SU-DHL-6 (cell line): ENCODE results near the gene NKX6-2.

Experiments used
- H2AFZ ChIP-seq: fragments of 200-600 bp; sonication (generic); 2 replicates; pipeline ENCODE4 v1.6.1; 2014; ENCODE audit warnings: low read depth, mild to moderate bottlenecking, moderate library complexity, mixed read lengths, antibody characterized with exemption, low read length; ENCODE audit not compliant: severe bottlenecking
- H3F3A ChIP-seq: fragments of 200-600 bp; shearing (Covaris generic); 2 replicates; pipeline ENCODE4 v1.6.0; 2016; ENCODE audit warnings: antibody characterized with exemption, mild to moderate bottlenecking; ENCODE audit not compliant: insufficient read depth
- H3K27ac ChIP-seq: fragments of 200-600 bp; sonication (generic); 2 replicates; pipeline ENCODE4 v1.5.1; 2016; ENCODE audit warnings: low read depth, mild to moderate bottlenecking, low read length, moderate library complexity, mixed read lengths
- H3K27me3 ChIP-seq: fragments of 200-600 bp; sonication (generic), shearing (Covaris generic); 2 replicates; pipeline ENCODE4 v1.6.0; 2014; ENCODE audit warnings: mild to moderate bottlenecking, low read length
- H3K36me3 ChIP-seq: fragments of 200-600 bp; sonication (generic); 2 replicates; pipeline ENCODE4 v1.6.1; 2014; ENCODE audit warnings: mild to moderate bottlenecking, low read length, mixed read lengths
- H3K4me2 ChIP-seq: fragments of 300-600, 200-600 bp; shearing (Covaris generic), sonication (generic); 2 replicates; pipeline ENCODE4 v1.6.0; 2014; ENCODE audit warnings: low read length, low read depth, mild to moderate bottlenecking; ENCODE audit not compliant: poor library complexity, severe bottlenecking
- H3K4me3 ChIP-seq: fragments of 200-600 bp; sonication (generic); 2 replicates; pipeline ENCODE4 v1.5.1; 2014; ENCODE audit warnings: antibody characterized with exemption, low read length, mild to moderate bottlenecking, mixed read lengths; ENCODE audit not compliant: insufficient read depth, poor library complexity, severe bottlenecking
- H3K79me2 ChIP-seq: fragments of 200-600 bp; sonication (generic); 2 replicates; pipeline ENCODE4 v1.6.1; 2014; ENCODE audit warnings: mild to moderate bottlenecking, low read length, moderate library complexity; ENCODE audit not compliant: insufficient read depth
- H3K9ac ChIP-seq: fragments of 200-600 bp; sonication (generic); 2 replicates; pipeline ENCODE4 v1.7.0; 2014; ENCODE audit warnings: mild to moderate bottlenecking, low read length
- H3K9me2 ChIP-seq: fragments of 200-600 bp; sonication (generic); replicated peaks from 2 replicates; pipeline ENCODE4 v1.6.1; 2014; ENCODE audit warnings: low read length; ENCODE audit not compliant: insufficient read depth
- H3K9me3 ChIP-seq: fragments of 200-600 bp; sonication (generic); 2 replicates; pipeline ENCODE4 v1.6.1; 2014; ENCODE audit warnings: low read length, mixed read lengths; ENCODE audit not compliant: insufficient read depth
- H4K20me1 ChIP-seq: fragments of 200-600 bp; sonication (generic); 2 replicates; pipeline ENCODE4 v1.6.1; 2014; ENCODE audit warnings: low read depth, mild to moderate bottlenecking, antibody characterized with exemption, low read length, moderate library complexity, mixed read lengths
- EZH2phosphoT487 ChIP-seq: fragments of 200-600 bp; sonication (generic), shearing (Covaris generic); conservative IDR thresholded peaks from 2 replicates; pipeline ENCODE4 v1.6.1; 2018; ENCODE audit warnings: mild to moderate bottlenecking, antibody characterized with exemption, low read length, moderate library complexity, mixed read lengths
- TF ChIP-seq, protein P1 (sequence below): fragments of 200-600 bp; sonication (generic); IDR thresholded peaks from one replicate; pipeline ENCODE4 v1.5.1; 2017; ENCODE audit warnings: antibody characterized with exemption, mild to moderate bottlenecking, low read length, moderate library complexity; ENCODE audit not compliant: insufficient read depth, poor library complexity, severe bottlenecking

NKX6-2 gene

GRCh38 chr10:132746801-132747625 lies 38.9 kb downstream of the NKX6-2 start:
- no peak overlapping the region for H2AFZ ChIP-seq
- H3K79me2 ChIP-seq, result no peaks in the 10 kb centered on the region
- H3K9ac ChIP-seq, result no peak overlapping the region
- no peak overlapping the region for H3K4me3 ChIP-seq
- no peak overlapping the region for H3K27ac ChIP-seq
- no peaks in the 10 kb centered on the region for H3K9me2 ChIP-seq
- TF ChIP-seq EZH2phosphoT487, result no peak
- TF ChIP-seq, protein P1, sequence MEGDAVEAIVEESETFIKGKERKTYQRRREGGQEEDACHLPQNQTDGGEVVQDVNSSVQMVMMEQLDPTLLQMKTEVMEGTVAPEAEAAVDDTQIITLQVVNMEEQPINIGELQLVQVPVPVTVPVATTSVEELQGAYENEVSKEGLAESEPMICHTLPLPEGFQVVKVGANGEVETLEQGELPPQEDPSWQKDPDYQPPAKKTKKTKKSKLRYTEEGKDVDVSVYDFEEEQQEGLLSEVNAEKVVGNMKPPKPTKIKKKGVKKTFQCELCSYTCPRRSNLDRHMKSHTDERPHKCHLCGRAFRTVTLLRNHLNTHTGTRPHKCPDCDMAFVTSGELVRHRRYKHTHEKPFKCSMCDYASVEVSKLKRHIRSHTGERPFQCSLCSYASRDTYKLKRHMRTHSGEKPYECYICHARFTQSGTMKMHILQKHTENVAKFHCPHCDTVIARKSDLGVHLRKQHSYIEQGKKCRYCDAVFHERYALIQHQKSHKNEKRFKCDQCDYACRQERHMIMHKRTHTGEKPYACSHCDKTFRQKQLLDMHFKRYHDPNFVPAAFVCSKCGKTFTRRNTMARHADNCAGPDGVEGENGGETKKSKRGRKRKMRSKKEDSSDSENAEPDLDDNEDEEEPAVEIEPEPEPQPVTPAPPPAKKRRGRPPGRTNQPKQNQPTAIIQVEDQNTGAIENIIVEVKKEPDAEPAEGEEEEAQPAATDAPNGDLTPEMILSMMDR, result no peak
- H3K9me3 ChIP-seq, result no peaks in the 10 kb centered on the region
- no peak overlapping the region for H3K4me2 ChIP-seq
- no peaks in the 10 kb centered on the region for H3K36me3 ChIP-seq
- no peaks in the 10 kb centered on the region for H4K20me1 ChIP-seq
- no peaks in the 10 kb centered on the region for H3K27me3 ChIP-seq
- no peaks in the 10 kb centered on the region for H3F3A ChIP-seq

DNA sequence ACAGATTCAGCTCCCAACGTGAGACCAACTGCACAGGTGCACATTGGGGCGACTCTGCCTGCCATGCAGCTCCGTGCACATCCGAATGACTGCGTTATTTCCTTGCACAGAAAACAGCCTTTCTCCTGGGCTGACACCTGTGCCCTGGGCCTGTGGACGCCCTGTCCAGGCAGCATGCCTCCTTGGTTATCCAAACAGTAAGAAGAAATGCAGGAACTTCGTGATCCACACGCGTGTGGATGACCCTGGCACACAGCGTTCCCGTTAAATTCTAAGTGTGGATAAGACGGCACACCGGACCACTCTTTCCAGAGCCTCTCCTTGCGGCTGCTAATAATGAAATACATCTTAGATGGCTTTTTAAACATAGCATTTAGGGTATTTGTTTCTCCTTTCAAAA lies 39.6 kb downstream of the NKX6-2 start:
- Histone ChIP-seq H3K27me3 (no peaks in the 10 kb centered on the region), H3K79me2 (no peaks in the 10 kb centered on the region), H3F3A (no peaks in the 10 kb centered on the region), H3K4me2 (no peak overlapping the region), H3K27ac (no peak overlapping the region), H3K9me3 (no peaks in the 10 kb centered on the region), H3K4me3 (no peak overlapping the region), H3K36me3 (no peaks in the 10 kb centered on the region), H4K20me1 (no peaks in the 10 kb centered on the region), H3K9ac (no peak overlapping the region), H3K9me2 (no peaks in the 10 kb centered on the region), H2AFZ (no peak overlapping the region)
- no peak for TF ChIP-seq EZH2phosphoT487
- TF ChIP-seq, protein P1, result no peak

GRCh38 chr10:132745971-132746370 lies 40.0 kb downstream of the NKX6-2 start:
- Histone ChIP-seq H2AFZ (no peak overlapping the region), H3K9me3 (no peaks in the 10 kb centered on the region), H3K27me3 (no peaks in the 10 kb centered on the region), H3K9me2 (no peaks in the 10 kb centered on the region), H4K20me1 (no peaks in the 10 kb centered on the region), H3K79me2 (no peaks in the 10 kb centered on the region), H3K36me3 (no peaks in the 10 kb centered on the region), H3K9ac (no peak overlapping the region), H3K27ac (no peak overlapping the region), H3F3A (no peaks in the 10 kb centered on the region), H3K4me2 (no peak overlapping the region), H3K4me3 (no peak overlapping the region)
- TF ChIP-seq EZH2phosphoT487, result no peak
- TF ChIP-seq, protein P1, result no peak
